Measurements from ENCODE around the gene LENG8. TPM values are rescaled to one million over a fixed set of nuclear protein-coding genes. Genes with fewer than 3 reads are reported as not detected.

The LENG8 gene
- total and polyA plus RNA-seq, 4 donors: 6.9 to 46.7 (median 18.7) TPM

DNA sequence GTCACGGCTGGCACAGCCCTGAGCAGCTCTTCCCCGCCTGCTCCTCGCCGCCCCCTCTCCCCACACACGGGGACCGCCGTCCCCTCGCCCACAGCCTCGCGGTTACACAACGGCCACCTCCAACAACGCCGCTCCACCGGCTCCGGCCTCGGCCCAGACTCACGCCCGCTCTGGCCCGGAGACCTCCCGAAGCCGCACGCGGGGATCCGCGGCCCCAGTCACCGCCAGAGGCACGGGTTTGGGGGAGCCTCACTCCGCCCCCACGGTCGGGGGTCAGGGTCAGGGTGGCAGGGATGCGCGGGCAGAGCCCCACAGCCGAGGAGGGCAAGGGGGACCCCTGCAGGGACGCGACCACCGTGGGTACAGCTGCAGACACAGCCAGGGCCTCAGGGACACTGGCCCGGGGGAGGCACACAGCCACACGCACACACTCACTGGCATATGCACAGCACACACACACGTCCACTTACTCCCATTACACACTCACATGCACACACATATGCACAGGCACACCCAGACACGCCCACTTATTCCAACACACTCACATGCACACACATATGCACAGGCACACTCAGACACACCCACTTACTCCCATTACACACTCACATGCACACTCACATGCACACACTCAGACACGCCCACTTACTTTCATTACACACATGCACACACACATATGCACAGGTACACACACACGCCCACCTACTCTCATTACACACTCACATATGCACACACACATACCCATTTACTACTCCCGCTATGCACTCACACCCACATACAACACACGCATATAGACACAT lies 32.1 kb upstream of the LENG8 start (continued):
- TF ChIP-seq HNF4G (IDR thresholded peaks at IDR 0.05): no peak
- no peak for TF ChIP-seq EGR1 (IDR thresholded peaks at IDR 0.05; ENCODE audit: low read depth in 2 of 2)
- TF ChIP-seq FOXA2 (IDR thresholded peaks at IDR 0.05): no peak
- TF ChIP-seq NR2F2 (IDR thresholded peaks at IDR 0.05): no peak
- TF ChIP-seq TAF1 (conservative IDR thresholded peaks at IDR 0.05): no peak
- TF ChIP-seq, protein P1, sequence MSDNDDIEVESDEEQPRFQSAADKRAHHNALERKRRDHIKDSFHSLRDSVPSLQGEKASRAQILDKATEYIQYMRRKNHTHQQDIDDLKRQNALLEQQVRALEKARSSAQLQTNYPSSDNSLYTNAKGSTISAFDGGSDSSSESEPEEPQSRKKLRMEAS (IDR thresholded peaks at IDR 0.05): no peak
- TF ChIP-seq GABPA (IDR thresholded peaks at IDR 0.05 in 1 of 2, conservative IDR thresholded peaks at IDR 0.05 in 1 of 2): no peak
- no peak for TF ChIP-seq RXRA (IDR thresholded peaks at IDR 0.05)
- no peak for TF ChIP-seq JUND (IDR thresholded peaks at IDR 0.05)
- TF ChIP-seq SP1 (IDR thresholded peaks at IDR 0.05): no peak

DNA sequence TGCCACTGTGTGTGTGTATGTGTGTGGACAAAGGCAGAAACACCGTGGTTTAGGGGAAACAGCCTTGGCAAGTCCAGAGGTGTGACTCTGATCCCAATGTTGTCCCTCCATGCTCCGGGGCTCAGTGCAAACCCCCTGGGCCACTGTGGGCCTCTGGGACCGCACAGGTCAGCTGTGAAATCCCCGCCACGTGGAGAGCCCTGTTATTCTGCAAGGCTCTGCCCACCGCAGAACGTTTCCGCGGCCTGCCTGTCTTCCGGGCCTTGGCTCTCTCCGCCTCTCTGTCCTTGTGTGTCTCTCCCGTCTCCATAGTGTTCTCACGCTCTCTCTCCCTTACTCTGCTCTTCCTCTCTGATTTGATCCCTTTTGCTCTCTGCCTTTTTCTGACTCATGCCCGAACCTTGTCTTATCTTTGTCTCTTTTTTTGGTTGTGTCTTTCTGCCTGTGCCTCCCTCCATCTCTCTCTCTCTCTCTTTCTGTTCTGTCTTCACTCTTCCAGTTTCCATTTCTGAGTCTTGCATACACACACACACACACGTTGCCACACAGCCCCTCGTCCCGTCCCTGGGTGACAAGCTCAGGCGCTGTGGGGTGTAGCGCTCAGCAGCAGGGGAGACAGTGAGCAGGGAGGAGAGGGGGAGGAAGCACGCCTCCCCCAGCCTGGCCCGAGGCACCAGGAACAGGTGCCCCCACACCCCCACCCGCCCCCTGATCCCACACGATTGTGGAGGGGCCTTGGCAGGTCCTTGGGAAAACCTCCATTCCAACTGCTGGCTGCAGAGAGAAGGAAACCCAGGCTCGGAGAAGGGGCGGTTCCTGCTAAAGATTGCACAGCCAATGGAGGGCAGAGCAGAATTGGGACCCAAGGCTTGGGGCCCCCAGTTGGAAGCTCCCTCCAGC lies 30.7 kb upstream of the LENG8 start:
- TF ChIP-seq, protein P1 (IDR thresholded peaks at IDR 0.05): no peak
- TF ChIP-seq HNF4A (conservative IDR thresholded peaks at IDR 0.05) (no peak), HNF4G (IDR thresholded peaks at IDR 0.05) (no peak), NR2F2 (IDR thresholded peaks at IDR 0.05) (no peak), FOXA2 (IDR thresholded peaks at IDR 0.05) (no peak), SP1 (IDR thresholded peaks at IDR 0.05) (no peak), YY1 (IDR thresholded peaks at IDR 0.05) (no peak), TAF1 (conservative IDR thresholded peaks at IDR 0.05) (no peak), EGR1 (IDR thresholded peaks at IDR 0.05; ENCODE audit: low read depth in 2 of 2) (no peak), GABPA (IDR thresholded peaks at IDR 0.05 in 1 of 2, conservative IDR thresholded peaks at IDR 0.05 in 1 of 2) (no peak), FOXA1 (IDR thresholded peaks at IDR 0.05) (no peak), JUND (IDR thresholded peaks at IDR 0.05) (no peak)
- TF ChIP-seq, protein P2, sequence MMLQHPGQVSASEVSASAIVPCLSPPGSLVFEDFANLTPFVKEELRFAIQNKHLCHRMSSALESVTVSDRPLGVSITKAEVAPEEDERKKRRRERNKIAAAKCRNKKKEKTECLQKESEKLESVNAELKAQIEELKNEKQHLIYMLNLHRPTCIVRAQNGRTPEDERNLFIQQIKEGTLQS (IDR thresholded peaks at IDR 0.05): no peak
- TF ChIP-seq, protein P3, sequence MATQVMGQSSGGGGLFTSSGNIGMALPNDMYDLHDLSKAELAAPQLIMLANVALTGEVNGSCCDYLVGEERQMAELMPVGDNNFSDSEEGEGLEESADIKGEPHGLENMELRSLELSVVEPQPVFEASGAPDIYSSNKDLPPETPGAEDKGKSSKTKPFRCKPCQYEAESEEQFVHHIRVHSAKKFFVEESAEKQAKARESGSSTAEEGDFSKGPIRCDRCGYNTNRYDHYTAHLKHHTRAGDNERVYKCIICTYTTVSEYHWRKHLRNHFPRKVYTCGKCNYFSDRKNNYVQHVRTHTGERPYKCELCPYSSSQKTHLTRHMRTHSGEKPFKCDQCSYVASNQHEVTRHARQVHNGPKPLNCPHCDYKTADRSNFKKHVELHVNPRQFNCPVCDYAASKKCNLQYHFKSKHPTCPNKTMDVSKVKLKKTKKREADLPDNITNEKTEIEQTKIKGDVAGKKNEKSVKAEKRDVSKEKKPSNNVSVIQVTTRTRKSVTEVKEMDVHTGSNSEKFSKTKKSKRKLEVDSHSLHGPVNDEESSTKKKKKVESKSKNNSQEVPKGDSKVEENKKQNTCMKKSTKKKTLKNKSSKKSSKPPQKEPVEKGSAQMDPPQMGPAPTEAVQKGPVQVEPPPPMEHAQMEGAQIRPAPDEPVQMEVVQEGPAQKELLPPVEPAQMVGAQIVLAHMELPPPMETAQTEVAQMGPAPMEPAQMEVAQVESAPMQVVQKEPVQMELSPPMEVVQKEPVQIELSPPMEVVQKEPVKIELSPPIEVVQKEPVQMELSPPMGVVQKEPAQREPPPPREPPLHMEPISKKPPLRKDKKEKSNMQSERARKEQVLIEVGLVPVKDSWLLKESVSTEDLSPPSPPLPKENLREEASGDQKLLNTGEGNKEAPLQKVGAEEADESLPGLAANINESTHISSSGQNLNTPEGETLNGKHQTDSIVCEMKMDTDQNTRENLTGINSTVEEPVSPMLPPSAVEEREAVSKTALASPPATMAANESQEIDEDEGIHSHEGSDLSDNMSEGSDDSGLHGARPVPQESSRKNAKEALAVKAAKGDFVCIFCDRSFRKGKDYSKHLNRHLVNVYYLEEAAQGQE (IDR thresholded peaks at IDR 0.05): no peak
- TF ChIP-seq, protein P4, sequence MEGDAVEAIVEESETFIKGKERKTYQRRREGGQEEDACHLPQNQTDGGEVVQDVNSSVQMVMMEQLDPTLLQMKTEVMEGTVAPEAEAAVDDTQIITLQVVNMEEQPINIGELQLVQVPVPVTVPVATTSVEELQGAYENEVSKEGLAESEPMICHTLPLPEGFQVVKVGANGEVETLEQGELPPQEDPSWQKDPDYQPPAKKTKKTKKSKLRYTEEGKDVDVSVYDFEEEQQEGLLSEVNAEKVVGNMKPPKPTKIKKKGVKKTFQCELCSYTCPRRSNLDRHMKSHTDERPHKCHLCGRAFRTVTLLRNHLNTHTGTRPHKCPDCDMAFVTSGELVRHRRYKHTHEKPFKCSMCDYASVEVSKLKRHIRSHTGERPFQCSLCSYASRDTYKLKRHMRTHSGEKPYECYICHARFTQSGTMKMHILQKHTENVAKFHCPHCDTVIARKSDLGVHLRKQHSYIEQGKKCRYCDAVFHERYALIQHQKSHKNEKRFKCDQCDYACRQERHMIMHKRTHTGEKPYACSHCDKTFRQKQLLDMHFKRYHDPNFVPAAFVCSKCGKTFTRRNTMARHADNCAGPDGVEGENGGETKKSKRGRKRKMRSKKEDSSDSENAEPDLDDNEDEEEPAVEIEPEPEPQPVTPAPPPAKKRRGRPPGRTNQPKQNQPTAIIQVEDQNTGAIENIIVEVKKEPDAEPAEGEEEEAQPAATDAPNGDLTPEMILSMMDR (IDR thresholded peaks at IDR 0.05; ENCODE audit: low read depth, low read length, missing input control): no peak
- TF ChIP-seq, protein P5, sequence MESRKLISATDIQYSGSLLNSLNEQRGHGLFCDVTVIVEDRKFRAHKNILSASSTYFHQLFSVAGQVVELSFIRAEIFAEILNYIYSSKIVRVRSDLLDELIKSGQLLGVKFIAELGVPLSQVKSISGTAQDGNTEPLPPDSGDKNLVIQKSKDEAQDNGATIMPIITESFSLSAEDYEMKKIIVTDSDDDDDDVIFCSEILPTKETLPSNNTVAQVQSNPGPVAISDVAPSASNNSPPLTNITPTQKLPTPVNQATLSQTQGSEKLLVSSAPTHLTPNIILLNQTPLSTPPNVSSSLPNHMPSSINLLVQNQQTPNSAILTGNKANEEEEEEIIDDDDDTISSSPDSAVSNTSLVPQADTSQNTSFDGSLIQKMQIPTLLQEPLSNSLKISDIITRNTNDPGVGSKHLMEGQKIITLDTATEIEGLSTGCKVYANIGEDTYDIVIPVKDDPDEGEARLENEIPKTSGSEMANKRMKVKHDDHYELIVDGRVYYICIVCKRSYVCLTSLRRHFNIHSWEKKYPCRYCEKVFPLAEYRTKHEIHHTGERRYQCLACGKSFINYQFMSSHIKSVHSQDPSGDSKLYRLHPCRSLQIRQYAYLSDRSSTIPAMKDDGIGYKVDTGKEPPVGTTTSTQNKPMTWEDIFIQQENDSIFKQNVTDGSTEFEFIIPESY (IDR thresholded peaks at IDR 0.05): no peak
- no peak overlapping the region for H3K9ac ChIP-seq (ENCODE audit: low read depth in 1 of 2, low read length in 2 of 2)
- H3K4me1 ChIP-seq (ENCODE audit: control insufficient read depth in 4 of 4, insufficient read depth in 4 of 4, low read length in 3 of 4): no peaks in the 10 kb centered on the region
- no peak overlapping the region for H3K27ac ChIP-seq (ENCODE audit: low read depth in 1 of 2, low read length in 2 of 2)
- no peaks in the 10 kb centered on the region for H3K36me3 ChIP-seq (ENCODE audit: control insufficient read depth in 4 of 4, insufficient read depth in 3 of 4, low read depth in 1 of 4, low read length in 3 of 4)
- H3K27me3 ChIP-seq (ENCODE audit: control insufficient read depth in 4 of 4, insufficient read depth in 4 of 4, low read length in 3 of 4): peaks cover 0 to 13% (median 9%) of the 10 kb centered on the region in 4 donors
- DNase-seq (ENCODE audit: low spot score): no peak
- H3K9me3 ChIP-seq (ENCODE audit: control insufficient read depth in 4 of 4, low read length in 3 of 4): no peaks in the 10 kb centered on the region
- H3K4me3 ChIP-seq (ENCODE audit: low read depth in 1 of 3, low read length in 3 of 3): no peak overlapping the region
- 25% methylated on average over 25 of the region's 25 CpGs for WGBS
